ENCODE measurements around the gene NCDN.
A peak's percentile ranks its signal among the peaks of the same experiment; 100 is the strongest.

The NCDN gene, protein sequence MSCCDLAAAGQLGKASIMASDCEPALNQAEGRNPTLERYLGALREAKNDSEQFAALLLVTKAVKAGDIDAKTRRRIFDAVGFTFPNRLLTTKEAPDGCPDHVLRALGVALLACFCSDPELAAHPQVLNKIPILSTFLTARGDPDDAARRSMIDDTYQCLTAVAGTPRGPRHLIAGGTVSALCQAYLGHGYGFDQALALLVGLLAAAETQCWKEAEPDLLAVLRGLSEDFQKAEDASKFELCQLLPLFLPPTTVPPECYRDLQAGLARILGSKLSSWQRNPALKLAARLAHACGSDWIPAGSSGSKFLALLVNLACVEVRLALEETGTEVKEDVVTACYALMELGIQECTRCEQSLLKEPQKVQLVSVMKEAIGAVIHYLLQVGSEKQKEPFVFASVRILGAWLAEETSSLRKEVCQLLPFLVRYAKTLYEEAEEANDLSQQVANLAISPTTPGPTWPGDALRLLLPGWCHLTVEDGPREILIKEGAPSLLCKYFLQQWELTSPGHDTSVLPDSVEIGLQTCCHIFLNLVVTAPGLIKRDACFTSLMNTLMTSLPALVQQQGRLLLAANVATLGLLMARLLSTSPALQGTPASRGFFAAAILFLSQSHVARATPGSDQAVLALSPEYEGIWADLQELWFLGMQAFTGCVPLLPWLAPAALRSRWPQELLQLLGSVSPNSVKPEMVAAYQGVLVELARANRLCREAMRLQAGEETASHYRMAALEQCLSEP

DNA sequence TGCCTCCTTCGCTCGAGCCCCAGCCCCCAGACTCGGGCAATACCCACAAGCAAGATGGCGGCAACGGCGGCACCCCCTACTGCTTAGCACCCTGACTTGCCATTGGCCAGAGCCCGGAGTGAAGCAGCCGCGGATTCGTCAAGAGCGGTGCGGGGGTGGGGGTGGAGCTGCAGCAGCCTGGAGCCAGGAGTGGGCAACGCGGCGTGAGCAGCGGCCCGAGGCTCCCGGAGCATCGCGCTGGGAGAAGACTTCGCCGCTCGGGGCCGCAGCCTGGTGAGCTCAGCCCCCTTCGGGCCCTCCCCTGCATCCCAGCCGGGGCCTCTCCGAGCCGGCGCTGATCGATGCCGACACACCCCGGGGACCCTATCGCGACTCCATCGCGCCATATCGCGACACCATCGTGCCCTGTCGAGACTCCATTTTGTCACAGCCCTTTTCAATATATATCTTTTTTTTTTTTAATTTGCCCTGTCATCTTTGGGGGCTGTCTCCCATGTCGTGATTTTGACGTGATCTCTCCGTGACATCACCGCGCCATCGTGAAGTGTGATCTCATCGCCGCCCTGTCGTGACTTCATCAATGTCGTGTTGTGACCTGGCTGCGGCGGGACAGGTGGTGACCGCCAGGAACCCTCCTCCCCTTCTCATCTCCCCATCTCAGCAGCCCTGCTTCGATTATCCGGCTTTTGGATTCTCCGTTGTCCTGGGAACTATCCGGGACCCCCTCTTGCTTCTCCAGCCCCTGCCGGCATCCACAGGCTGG is at the start of gene NCDN:
Gene NCDN, plus strand, starts transcription at position 189 of the 763 bp plus-strand sequence. Its CDS starts 392 bp downstream, at position 581.
- DNase-seq (ENCODE audit: low spot score) = peak; percentile 94

DNA sequence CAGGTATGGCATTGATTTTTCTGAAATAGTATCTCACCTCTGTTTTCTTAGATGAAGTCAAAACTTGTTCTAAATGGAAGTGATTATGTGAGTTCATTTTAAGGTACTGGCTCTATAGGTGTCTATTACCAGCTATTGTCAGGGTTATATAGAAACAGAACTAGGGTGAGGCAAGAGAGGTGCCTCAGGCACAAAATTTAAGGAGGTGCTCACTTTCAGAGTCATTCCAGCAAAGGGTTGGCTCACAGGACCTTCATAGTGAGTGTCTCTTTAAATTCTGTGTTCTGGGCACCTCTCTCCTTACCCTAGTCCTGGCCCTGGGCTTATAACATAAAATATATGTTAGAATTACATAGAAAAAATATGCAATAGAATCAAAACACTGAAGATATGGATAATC is 49.7 kb upstream of the NCDN start:
- DNase-seq (ENCODE audit: low spot score) = no peak

DNA sequence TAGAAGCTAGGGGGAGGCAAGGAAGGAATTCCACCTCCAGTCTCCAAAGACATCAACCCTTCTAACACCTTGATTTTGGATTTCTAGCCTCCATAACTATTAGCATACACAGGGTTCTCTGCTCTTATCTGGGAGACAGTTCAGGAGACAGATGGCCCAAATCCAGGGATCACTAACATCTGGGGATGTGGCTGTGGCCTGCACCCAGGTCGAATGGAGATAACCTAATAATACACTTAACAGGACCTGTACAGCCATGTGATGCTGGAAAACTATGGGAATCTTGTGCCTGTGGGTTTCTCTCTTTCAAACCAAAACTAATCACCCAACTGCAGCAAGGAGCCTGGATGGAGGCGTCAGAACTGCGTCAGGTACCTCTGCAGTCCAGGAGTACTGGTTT is 48.0 kb upstream of the NCDN start:
- no peak for DNase-seq (ENCODE audit: low spot score)

DNA sequence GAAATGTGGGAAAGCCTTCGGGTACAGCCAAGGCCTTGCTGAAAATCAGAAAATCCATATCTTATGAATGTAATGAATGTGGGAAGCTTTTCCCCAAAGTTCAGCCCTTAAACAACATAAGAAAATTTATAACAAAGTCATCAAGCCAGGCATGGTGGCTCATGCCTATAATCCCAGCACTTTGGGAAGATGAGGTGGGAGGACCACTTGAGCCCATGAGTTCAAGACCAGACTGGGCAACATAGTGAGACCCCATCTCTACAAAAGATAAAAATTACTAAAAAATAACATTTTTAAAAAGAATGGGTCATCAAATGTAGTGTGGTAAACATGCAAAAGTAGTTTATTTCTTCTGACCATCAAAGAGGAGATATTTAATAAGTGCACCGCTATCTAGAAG is 46.3 kb upstream of the NCDN start:
- DNase-seq (ENCODE audit: low spot score) = no peak

DNA sequence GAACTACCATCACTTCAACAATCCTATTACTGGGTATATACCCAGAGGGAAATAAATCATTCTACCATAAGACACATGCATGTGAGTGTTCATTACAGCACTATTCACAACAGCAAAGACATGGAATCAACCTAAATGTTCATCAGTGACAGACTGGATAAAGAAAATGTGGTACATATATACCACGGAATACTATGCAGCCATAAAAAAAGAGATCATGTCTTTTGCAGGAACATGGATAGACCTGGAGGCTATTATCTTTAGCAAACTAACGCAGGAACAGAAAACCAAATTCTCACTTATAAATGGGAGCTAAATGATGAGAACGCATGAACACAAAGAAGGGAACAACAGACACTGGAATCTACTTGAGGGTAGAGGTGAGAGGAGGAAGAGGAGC is 39.4 kb upstream of the NCDN start:
- DNase-seq (ENCODE audit: low spot score) = no peak

DNA sequence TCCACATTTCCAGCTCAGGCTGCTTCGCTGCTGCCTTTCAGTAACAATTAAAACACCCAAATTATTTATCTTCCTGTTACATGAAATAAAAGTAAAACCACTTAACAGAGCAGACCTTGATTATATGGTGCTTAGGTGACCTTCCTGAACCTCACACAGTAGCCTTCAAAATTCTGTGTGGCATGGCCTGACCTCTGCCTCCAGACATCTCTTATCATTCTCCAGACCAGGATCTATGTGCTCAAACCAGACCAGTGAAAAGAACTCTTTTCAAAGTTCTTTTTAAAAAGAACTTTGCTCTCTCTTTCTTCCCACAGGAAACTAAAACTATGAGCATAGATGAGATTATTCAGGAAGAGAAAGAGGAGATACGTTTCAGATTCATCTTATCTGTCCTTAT is 38.2 kb upstream of the NCDN start:
- no peak for DNase-seq (ENCODE audit: low spot score)

DNA sequence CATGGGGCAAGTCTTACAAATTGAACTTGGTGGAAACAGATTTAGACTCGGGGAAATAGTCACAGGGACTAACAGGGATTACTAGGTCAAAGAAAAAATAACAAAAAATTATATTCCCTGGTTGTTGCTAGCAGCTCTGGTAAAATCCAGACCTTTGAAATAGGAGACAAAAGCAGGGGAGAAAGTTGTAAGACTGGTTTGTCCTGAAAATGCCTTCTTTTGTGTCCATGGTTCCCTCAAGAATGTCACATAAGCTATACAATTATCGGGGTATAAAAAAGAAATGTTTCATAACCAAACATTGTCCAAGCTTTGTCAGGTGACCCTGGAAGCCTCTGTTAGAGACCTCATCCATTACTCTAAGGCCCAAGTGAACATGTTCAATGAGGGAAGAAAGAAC is 33.5 kb upstream of the NCDN start:
- no peak for DNase-seq (ENCODE audit: low spot score)

DNA sequence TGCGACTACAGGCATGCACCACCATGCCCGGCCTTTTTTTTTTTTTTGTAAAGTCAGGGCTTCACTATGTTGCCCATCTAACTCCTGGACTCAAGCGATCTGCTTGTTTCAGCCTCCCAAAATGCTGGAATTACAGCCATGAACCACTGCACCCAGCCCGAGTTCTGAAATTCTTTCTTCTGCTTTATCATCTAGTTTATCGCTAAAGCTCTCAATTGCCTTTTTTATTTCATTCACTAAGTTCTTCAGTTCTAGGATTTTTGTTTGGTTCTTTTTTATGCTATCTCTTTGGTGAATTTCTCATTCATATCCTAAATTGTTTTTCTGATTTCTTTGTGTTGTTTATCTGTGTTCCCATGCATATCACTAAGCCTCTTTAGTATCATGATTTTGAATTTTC is 27.4 kb upstream of the NCDN start:
- DNase-seq (ENCODE audit: low spot score) = no peak

DNA sequence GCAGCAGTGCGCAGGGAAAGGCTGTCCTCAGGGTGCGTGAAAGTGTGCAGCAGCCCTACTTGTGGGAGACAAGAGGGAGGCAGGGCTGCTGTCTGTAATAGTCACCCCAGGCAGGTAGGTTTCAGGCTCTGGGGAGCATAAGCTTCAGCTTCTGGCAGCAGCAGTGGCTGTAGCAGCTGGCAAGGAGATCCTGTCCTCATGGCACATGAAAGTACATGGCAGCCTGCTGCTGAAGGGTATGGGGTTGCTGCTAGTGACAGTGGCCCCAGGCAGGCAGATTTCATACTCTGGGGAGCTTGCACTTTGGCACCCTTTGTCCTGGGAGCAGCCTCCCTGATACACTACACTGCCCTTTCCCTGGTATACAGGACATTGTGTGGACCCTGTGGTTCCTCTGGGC is 26.7 kb upstream of the NCDN start:
- DNase-seq (ENCODE audit: low spot score) = no peak

DNA sequence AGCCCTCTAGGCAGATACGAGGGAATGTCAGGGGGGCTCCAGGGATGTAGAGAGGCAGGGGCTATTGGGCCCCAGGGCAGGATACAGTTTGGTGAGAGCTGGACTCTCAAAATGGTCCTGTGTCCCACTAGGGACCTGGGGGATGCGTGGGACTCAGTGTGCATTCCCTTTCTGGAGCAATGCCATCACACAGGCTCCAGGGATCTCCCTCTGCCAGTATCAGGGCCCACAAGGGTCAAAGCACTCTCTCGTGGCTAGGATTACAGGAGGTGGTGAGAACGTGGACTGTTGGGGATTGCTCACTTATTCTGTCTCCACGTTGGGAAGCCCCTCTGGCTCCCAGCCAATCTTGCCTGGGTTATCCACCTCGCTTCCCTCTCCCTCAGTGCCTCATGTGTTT is 26.2 kb upstream of the NCDN start:
- DNase-seq (ENCODE audit: low spot score) = no peak

DNA sequence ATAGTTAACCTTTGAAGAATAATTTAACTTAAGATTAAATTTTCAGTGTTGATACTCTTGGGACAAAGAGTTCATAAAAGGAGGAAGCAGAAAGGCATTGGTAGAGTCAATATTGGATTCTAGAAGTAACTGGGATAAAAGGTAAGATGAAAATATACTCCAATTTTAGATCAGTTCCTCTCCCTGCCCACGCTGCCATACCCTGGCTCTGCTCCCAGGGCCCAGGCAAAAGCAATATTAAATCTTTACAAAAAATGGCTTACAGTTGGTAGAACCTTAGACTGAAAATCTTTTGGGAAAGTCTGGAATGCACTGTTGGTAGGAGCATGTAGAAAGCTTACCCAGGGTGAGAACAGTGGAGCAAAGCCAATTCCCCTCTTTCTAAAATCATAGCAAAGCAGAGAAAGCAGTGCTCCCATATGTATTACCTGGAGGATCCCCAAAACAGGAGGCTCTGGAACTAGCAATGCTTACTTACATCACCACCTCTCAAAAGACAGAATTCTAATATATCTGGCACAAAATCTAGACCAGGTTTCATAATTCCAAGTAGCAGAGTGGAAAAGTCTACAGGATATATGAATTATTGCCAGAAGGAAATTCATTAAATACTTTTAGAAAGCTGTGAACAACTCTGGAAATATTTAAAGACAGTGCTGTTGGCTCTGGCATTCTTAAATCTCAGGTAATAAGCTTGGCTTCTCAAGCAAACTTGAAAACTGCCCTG is 24.9 kb upstream of the NCDN start:
- no peak for DNase-seq (ENCODE audit: low spot score)

DNA sequence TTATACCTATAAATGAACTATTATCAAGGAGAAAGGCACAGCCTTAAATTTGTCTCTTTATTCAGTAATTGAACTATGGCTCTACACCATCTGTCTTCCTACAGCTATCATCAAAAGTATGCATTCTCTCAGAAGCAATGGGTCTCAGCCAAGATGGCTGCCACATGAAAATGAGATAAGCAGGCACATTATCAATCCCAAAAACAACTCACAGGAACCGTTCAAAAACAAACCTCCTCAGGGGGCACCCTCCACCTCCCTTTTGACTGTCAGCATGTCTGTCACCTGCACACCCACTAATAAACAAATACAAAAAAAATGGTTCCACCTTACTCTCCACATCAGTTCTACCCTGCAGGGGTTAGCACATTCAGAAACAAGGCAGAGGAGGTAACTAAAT is 24.0 kb upstream of the NCDN start:
- no peak for DNase-seq (ENCODE audit: low spot score)

DNA sequence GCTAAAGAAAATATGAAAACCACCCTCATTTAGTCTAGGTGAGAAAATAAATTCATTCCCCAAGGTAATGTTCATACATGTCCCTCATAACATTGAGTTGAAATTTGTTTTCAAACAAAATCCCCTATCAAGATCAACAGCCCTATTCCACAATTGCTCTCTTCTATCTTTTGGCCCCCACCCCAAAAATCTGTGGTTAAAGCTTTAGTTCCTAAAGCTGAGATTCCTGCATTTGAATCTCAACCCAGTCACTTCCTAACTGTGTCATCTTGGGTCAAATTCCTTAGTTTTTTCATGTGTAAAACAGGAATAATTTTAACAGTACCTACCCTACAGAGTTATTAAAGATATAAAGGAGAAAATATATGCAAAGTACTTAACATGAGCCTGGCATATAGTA is 22.4 kb upstream of the NCDN start:
- DNase-seq (ENCODE audit: low spot score) = no peak

DNA sequence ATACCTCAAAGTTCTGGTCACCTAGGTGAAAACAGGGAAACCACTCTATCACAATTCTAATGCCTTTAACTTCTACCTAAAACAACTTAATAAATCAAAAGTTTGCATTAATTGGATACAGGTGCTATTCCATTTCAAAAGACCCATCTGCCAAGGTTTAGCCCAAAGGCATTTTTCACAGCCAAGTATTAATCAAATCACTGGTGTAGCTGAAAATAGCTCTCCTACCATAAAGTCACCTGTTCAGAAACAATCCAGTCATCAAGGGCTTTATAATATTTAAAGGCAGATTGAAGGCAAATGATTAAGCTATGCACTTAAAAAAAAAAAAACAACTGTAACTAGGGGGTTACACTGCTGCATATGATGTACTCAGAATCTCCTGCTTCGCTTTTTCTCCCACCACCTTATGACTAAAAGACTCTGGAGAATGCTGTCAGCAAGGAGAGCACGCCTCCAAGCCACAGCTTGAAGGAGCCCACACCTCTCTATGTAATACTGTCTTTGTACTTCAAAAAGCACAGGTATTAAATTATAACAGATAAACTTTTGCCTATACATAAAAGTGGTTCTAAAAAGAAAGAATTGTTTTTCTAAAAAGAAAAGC is 20.9 kb upstream of the NCDN start:
- DNase-seq (ENCODE audit: low spot score) = no peak

DNA sequence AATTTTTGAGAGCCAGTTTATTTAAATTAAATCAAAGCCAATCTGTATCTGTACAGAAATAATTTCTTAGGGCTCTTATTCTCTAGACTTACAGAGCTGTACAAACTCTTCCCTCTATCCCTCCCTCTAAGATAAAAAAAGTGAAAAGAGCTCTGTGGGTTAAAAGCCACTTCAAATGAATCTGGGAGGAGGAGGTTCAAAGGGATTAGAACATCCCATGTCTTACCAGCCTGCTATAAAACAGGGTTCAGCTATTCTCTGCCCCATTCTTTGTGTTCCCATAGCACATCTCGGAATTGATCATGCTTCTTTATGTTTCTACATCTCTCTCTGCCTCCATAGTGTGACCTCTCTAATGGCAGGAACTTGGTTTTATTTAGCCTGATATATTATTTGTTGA is 19.8 kb upstream of the NCDN start:
- DNase-seq (ENCODE audit: low spot score) = no peak

DNA sequence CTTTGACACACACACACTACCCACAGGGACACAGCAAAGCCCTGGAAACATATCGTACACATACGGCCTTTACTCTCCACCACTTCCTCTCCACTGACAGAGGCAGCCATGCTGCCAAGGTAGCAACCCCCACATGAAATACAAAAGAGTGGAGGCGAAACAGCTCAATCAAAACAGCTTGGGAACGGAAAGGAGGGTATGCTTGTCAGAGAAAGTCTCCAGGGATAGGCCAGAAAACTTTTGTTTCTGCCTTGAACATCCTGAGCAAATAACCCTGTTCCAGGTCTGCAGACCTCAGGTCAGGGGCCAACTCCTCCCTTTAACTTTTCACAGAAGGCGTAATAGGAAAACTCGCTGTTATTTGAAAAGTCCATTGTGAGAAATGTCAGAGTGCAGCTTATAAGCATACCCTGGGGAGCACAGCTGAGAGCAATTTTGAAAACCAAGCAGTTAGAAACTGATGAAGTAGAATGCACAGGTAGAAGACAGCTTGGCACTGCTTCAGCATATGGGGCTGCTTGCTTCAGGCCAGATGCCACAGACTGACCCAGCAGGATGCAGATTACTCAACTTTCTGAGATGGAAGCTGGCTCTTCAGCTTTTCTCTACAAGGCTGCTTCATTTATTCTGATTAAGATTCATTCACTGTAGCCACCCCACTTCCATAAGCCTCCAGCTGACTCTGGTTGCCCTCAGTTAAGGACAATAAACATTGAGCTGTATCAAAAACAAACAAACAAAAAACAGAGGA is 18.4 kb upstream of the NCDN start:
- DNase-seq (ENCODE audit: low spot score) = no peak

DNA sequence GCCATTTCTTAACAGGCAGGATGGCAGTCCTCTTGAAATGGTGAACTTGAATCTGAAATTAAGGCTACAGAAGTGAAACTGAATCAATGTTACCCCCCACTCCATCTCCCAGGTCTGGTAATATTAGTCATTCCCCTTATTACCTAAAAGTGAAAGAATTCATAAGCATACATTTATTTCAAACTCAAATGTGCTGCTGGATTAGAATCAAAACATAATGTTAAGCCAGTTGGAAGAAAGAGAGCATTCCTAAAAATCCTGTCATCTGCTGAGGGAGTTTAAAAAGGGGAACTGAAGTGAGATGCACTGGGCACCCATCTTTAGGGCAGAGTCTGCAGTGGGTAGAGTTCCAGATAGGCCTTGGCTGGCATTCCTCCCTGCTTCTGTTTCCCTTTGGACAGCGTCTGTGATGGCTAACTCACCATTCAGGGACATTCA is 17.8 kb upstream of the NCDN start:
- peak; percentile 3 for DNase-seq (ENCODE audit: low spot score)

DNA sequence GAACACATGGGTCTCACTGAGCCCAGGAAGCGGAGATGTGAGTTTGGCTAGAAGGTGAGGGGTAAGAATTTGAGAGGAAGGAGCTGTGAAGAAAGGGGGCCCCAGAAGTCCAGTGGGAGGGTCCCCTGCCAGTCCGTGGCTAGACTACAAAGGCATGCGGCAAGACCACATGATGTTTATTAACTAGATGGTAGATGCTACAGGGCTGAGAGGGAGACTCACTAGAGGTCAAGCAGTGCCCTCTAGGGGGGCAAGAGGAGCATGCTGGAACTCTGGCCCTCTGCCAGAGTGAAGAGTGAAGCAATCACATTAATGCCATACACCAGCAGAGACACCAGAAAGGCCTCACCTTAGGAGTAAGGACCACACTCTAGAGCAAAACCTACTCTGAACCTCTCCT is 12.6 kb upstream of the NCDN start:
- DNase-seq (ENCODE audit: low spot score) = peak; percentile 73

DNA sequence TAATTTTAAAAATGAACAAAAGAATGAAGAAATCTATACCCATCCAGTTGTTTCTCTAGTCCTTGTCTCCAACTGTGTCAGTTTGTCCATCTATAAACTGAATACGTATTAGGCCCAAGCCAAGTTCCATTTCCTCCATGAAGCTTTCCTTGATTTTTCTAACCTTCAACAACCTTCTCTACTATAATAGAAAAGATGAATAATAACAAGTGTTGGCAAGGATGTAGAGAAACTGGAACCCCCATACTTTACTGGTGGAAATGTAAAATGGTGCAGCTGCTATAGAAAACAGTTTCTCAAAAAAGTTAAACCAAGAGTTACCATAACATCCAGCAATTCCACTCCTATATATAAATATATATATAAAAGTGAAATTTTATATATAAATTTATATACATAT is 11.0 kb upstream of the NCDN start:
- DNase-seq (ENCODE audit: low spot score) = no peak

DNA sequence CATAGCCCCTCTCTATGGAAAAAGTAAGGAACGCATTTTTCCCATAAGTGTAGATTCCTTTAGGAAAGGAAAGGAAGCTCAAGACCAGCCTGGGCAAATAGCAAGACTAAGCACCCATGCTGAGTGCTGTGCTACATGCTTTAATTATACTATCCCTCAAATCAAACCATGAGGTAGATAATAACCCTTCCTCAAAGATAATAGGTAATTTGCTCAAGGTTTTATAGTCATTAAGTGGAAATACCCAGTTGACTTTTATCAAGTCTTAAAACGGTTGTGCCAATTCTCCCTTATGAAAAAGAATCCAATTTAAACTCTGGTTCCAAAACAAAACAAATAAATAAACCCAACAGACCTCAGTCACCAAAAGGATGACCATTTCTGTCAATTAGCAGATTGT is 3.7 kb upstream of the NCDN start:
- DNase-seq (ENCODE audit: low spot score) = no peak

All from iPS-NIHi11 (cell line).